ENCODE data around the gene IHH.
A peak's percentile ranks its signal among the peaks of the same experiment; 100 is the strongest.

DNA sequence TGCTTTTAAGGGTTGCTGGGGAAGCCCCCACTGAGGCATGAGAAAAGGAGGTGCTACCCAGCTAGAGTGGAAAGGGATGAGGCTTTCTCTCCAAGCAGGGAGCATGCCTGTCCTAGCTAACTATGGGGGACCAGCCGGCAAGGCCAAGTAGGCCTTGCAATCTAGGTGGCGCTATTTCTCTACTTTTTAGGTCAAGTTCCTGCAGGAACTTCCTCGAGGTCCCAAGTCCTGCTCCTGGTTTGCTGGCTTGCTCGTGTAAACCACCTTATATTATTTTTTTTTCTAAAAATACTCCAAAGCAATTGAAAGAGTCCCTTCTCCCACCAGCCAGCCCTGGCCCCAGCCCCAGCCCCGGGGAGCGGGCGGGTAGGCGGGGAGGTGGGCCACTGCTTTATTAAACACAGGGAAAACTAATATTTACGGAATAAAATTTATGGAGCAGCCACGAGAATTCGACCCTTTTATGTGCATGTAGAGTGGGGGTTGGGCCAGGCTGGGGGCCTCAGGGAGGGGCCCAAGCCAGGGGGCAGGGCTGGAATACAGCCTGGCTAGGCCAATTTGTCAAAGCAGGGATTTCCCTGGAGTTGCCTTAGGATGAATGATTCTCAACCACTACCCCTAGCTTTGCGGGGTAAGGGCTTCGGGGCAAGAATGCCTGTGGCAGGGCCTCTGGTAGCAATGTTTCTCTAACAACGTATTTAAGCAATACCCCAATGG is 12.8 kb upstream of the IHH start:
- TF ChIP-seq CTCF (IDR thresholded peaks at IDR 0.05): peak; percentile 78
- no peak for TF ChIP-seq ZFX (IDR thresholded peaks at IDR 0.05; ENCODE audit: borderline replicate concordance)

Measured in 22Rv1 (cell line).